ENCODE results near the gene WDR82. TPM values are rescaled to one million over a fixed set of nuclear protein-coding genes. Genes with fewer than 3 reads are reported as not detected.
A peak's percentile ranks its signal among the peaks of the same experiment; 100 is the strongest.

Gene WDR82
- total and polyA plus RNA-seq, 12 donors: 23.8 to 84.0 (median 54.4) TPM

- no peak for DNase-seq
- no peak for TF ChIP-seq CTCF (IDR thresholded peaks at IDR 0.05)
- no peak for TF ChIP-seq POLR2A (IDR thresholded peaks at IDR 0.05)
- 90 to 95% (median 91%) methylated on average over 6 of the region's 6 CpGs for WGBS, 4 donors
Measured at GRCh38 chr3:52265387-52265786, 13.1 kb downstream of the WDR82 start.

GRCh38 chr3:52262447-52262846 lies 16.0 kb downstream of the WDR82 start:
- Histone ChIP-seq H3K4me3 (no peak overlapping the region), H3K36me3 (replicated peaks in 1 of 2) (peaks cover 0 to 99% of the 10 kb centered on the region in 2 donors), H3K4me1 (replicated peaks in 1 of 2) (peaks cover 10 to 15% of the 10 kb centered on the region in 2 donors), H3K9me3 (replicated peaks in 1 of 3) (no peaks in the 10 kb centered on the region), H3K27ac (no peak overlapping the region), H3K27me3 (no peaks in the 10 kb centered on the region)
- DNase-seq: no peak
- intact Hi-C loops (cut with DNase I): no loop called here
- no peak for TF ChIP-seq CTCF (IDR thresholded peaks at IDR 0.05)
- no peak for TF ChIP-seq POLR2A (IDR thresholded peaks at IDR 0.05)

More at GRCh38 chr3:52265387-52265786, 13.1 kb downstream of the WDR82 start:
- Histone ChIP-seq H3K27ac (no peak overlapping the region), H3K9me3 (replicated peaks in 1 of 3) (no peaks in the 10 kb centered on the region), H3K36me3 (replicated peaks in 1 of 2) (peaks cover 0 to 92% of the 10 kb centered on the region in 2 donors), H3K4me1 (replicated peaks in 1 of 2) (peaks cover 7 to 15% of the 10 kb centered on the region in 2 donors), H3K4me3 (no peak overlapping the region), H3K27me3 (no peaks in the 10 kb centered on the region)
- intact Hi-C loops (cut with DNase I): no loop called here

- intact Hi-C loops (cut with DNase I): no loop called here
- Histone ChIP-seq H3K4me1 (replicated peaks in 1 of 2) (peaks cover 10 to 15% of the 10 kb centered on the region in 2 donors), H3K36me3 (replicated peaks in 1 of 2) (peaks cover 0 to 99% of the 10 kb centered on the region in 2 donors)
Measured at GRCh38 chr3:52259448-52259847, 19.0 kb downstream of the WDR82 start.

GRCh38 chr3:52259035-52259434 lies 19.4 kb downstream of the WDR82 start:
- intact Hi-C loops (cut with DNase I): no loop called here
- Histone ChIP-seq H3K27ac (peak overlapping the region in 2 of 5 donors; percentile 24 to 36), H3K9me3 (replicated peaks in 1 of 3) (no peaks in the 10 kb centered on the region), H3K4me1 (replicated peaks in 1 of 2) (peaks cover 10 to 15% of the 10 kb centered on the region in 2 donors), H3K36me3 (replicated peaks in 1 of 2) (peaks cover 0 to 99% of the 10 kb centered on the region in 2 donors), H3K27me3 (no peaks in the 10 kb centered on the region), H3K4me3 (no peak overlapping the region)
- WGBS, 4 donors: 26 to 35% (median 31%) methylated on average over 1 of the region's 1 CpG
- no peak for DNase-seq
- TF ChIP-seq CTCF (IDR thresholded peaks at IDR 0.05) (no peak), POLR2A (IDR thresholded peaks at IDR 0.05) (no peak)

More at GRCh38 chr3:52259448-52259847, 19.0 kb downstream of the WDR82 start:
- H3K27me3 ChIP-seq: no peaks in the 10 kb centered on the region
- no peak overlapping the region for H3K4me3 ChIP-seq
- no peaks in the 10 kb centered on the region for H3K9me3 ChIP-seq (replicated peaks in 1 of 3)
- no peak for TF ChIP-seq POLR2A (IDR thresholded peaks at IDR 0.05)
- TF ChIP-seq CTCF (IDR thresholded peaks at IDR 0.05): no peak
- H3K27ac ChIP-seq: peak overlapping the region in 2 of 5 donors; percentile 24 to 36
- WGBS, 4 donors: 71 to 85% (median 84%) methylated on average over 4 of the region's 4 CpGs
- DNase-seq: no peak

Measured in adrenal gland (tissue), 12 donors.